Measurements from ENCODE around the gene PIWIL1.

PIWIL1 gene

DNA sequence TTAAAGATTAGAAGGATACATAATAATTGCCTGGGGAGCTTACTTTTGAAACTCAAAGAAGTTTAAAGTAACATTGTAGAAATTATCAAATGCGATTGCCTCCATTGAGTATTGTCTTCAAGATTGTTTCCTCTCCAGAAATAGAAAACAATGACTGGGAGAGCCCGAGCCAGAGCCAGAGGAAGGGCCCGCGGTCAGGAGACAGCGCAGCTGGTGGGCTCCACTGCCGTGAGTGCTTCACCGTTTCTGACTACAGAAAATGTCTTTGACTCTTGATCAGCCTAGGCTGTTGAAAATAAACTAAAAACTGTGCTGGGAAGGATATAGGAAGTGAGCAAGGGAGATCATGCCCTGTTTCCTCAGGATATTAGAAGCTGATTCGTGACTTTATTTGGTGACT, 4.8 kb downstream of the PIWIL1 start:
- H3K4me3 ChIP-seq (replicated peaks in 1 of 2; ENCODE audit: low read depth in 2 of 2, low read length in 2 of 2) = no peak overlapping the region
- DNase-seq (ENCODE audit: low read depth in 2 of 2) = no peak
- TF ChIP-seq, protein P1, sequence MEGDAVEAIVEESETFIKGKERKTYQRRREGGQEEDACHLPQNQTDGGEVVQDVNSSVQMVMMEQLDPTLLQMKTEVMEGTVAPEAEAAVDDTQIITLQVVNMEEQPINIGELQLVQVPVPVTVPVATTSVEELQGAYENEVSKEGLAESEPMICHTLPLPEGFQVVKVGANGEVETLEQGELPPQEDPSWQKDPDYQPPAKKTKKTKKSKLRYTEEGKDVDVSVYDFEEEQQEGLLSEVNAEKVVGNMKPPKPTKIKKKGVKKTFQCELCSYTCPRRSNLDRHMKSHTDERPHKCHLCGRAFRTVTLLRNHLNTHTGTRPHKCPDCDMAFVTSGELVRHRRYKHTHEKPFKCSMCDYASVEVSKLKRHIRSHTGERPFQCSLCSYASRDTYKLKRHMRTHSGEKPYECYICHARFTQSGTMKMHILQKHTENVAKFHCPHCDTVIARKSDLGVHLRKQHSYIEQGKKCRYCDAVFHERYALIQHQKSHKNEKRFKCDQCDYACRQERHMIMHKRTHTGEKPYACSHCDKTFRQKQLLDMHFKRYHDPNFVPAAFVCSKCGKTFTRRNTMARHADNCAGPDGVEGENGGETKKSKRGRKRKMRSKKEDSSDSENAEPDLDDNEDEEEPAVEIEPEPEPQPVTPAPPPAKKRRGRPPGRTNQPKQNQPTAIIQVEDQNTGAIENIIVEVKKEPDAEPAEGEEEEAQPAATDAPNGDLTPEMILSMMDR (IDR thresholded peaks at IDR 0.05; ENCODE audit: low read depth, low read length) = no peak

DNA sequence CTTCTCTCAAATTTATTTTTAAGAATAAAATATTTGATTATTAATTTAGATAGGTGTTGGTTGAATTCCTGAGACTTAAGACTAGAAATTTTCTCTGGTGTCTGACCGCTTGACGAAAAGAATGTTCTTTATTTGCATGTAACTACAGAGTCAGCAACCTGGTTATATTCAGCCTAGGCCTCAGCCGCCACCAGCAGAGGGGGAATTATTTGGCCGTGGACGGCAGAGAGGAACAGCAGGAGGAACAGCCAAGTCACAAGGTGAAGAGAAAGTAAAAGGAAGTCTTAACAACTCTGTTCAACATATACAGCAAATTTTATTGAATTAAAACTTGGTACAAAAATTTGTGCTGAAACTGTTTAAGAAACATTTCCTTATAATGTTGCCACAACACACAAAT, 5.2 kb downstream of the PIWIL1 start:
- no peak for DNase-seq (ENCODE audit: low read depth in 2 of 2)
- H3K4me3 ChIP-seq (replicated peaks in 1 of 2; ENCODE audit: low read depth in 2 of 2, low read length in 2 of 2) = no peak overlapping the region
- TF ChIP-seq, protein P1 (IDR thresholded peaks at IDR 0.05; ENCODE audit: low read depth, low read length) = no peak

DNA sequence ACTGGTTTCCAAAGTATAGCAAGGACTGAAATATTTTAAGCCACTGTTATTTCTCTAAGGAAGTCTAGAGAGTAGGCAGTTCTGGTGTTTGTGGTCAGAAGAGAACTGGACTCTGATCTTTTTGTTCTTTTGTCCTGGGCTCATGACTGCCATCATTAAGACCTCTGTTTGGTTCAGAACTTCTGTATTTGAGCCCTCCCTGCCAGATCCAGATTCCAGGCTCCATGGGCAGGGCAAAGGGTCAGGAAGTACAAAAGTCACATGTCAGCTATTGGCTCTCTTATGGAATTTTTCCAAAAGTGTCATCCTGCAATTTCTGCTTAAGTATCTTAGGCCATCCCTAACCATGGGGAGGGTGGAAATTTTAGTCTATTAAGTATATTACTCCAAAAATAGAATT, 6.8 kb downstream of the PIWIL1 start:
- no peak for DNase-seq (ENCODE audit: low read depth in 2 of 2)
- no peak overlapping the region for H3K4me3 ChIP-seq (replicated peaks in 1 of 2; ENCODE audit: low read depth in 2 of 2, low read length in 2 of 2)
- TF ChIP-seq, protein P1 (IDR thresholded peaks at IDR 0.05; ENCODE audit: low read depth, low read length) = no peak

DNA sequence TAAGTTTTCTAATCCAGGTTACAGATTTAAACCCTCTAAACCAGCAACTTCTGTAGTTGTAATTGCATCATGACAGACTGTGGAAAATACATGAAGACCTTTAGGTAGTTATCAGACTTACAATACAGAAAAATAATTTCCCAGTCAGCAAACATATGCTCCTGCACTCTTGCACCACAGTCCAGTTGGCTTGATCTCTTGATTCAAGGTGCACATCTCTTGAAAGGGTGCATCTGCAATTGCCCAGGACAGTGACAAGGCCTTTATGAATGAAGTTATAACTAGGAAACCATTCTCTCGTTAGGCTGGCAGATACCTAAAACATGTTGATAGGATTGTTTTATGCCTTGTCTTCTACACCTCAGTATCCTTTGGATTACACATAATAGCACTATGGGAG, 7.6 kb downstream of the PIWIL1 start:
- TF ChIP-seq, protein P1 (IDR thresholded peaks at IDR 0.05; ENCODE audit: low read depth, low read length) = no peak
- no peak overlapping the region for H3K4me3 ChIP-seq (replicated peaks in 1 of 2; ENCODE audit: low read depth in 2 of 2, low read length in 2 of 2)
- no peak for DNase-seq (ENCODE audit: low read depth in 2 of 2)

DNA sequence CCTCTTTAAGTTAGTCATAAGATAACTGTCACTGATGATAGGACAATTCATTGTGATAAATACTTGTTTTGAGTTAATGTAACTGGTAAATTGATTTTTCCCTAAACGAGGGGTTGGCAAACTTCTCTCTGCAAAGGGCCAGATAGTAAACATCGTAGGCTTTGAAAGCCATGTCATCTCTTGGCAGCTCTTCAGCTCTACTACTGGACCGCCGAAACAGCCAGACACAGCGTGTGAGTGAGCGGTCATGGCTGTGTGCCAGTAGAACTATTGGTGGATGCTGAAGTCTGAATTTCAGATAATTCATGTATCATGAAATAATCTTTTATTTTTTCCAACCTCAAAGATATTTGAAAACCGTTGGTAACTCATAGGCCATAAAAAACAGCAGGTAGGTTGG, 9.9 kb downstream of the PIWIL1 start:
- TF ChIP-seq, protein P1 (IDR thresholded peaks at IDR 0.05; ENCODE audit: low read depth, low read length) = no peak
- H3K4me3 ChIP-seq (replicated peaks in 1 of 2; ENCODE audit: low read depth in 2 of 2, low read length in 2 of 2) = no peak overlapping the region
- no peak for DNase-seq (ENCODE audit: low read depth in 2 of 2)

DNA sequence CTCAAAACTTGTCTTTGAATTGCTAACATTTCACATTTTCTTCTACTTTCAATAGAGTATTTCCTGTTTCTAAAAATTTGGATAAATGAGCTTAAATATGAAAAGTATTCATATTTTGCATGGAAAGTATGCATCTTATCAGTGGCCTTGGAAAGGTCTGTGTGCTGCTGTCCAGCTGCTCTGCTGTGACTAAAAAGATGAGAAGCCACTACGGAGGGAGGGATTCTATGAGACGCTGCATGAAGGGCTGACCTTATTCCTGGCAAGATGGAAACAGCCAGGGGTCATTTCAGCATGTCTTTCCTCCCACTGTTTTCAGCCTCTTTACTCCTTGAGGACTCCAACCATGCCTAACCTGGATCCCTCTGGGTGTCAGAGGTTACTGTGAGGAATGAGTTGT, 13.0 kb downstream of the PIWIL1 start:
- DNase-seq (ENCODE audit: low read depth in 2 of 2) = no peak
- no peak overlapping the region for H3K4me3 ChIP-seq (replicated peaks in 1 of 2; ENCODE audit: low read depth in 2 of 2, low read length in 2 of 2)
- TF ChIP-seq, protein P1 (IDR thresholded peaks at IDR 0.05; ENCODE audit: low read depth, low read length) = no peak

DNA sequence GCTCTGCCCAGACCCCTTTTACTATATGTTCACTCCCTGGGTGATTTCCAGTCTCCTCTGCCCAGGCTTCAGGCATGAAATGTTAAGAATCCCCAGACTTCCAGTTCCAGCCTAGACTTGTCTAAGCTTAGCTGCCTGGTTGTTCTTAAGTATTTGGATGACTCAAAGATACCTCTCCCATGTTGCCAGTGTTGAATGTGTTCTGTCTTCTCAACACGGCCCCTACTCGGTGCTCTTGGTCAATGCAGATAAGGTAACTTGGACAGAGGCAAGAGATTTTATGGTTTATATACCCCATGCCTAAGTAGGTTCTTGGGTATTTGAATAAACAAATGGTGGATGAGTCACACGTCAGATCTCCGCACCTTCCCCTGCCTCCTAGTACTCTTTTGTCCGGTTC, 13.6 kb downstream of the PIWIL1 start:
- DNase-seq (ENCODE audit: low read depth in 2 of 2) = no peak
- TF ChIP-seq, protein P1 (IDR thresholded peaks at IDR 0.05; ENCODE audit: low read depth, low read length) = no peak
- H3K4me3 ChIP-seq (replicated peaks in 1 of 2; ENCODE audit: low read depth in 2 of 2, low read length in 2 of 2) = no peak overlapping the region
